LNCaP clone FGC (cell line): ENCODE data around the gene NR2F2.
A peak's percentile ranks its signal among the peaks of the same experiment; 100 is the strongest.

Source experiments
- DNase-seq: peaks from one replicate; pipeline ENCODE4 v3.0.0-alpha.2; 2011; ENCODE audit warnings: low read depth
- H3K4me3 ChIP-seq: 2 replicates; pipeline ENCODE4 v1.5.1; 2011; ENCODE audit warnings: mild to moderate bottlenecking, low read depth, low read length, control low read depth
- TF ChIP-seq, protein P1 (sequence below): IDR thresholded peaks from 2 replicates; pipeline ENCODE4 v1.5.1; 2012; ENCODE audit warnings: mild to moderate bottlenecking; ENCODE audit not compliant: control insufficient read depth, insufficient read depth; ENCODE audit errors: extremely low read depth

Gene NR2F2

DNA sequence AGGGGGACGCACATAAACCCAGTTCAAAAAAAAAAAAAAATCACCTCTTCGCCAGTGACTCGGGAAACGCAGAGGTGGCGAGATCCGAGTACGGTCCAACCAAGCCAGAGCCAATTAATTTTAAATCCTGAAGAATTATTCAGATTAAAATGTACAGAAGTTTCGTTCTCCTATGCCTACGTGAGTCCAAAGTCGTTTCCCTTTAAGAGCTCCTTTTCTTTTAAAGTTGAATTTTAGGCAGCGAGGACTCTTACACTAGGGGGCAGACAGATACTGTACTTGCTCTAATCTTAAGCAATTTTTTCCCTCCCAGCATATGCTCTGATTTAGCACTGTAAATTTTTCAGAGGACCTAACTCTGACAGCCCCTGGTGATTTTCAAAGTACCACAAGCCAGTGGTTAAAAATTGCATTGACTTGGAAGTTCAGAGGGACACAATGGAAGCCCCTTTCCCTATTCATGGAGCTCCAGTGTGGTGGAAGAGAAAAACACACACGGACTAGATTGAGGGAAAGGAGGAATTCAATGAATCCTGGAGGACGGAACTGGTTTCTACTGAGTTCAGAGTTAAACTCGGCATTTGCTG, 3.3 kb upstream of the NR2F2 start:
- peak; percentile 74 for DNase-seq
- peak overlapping the region; percentile 73 for H3K4me3 ChIP-seq
- TF ChIP-seq, protein P1, sequence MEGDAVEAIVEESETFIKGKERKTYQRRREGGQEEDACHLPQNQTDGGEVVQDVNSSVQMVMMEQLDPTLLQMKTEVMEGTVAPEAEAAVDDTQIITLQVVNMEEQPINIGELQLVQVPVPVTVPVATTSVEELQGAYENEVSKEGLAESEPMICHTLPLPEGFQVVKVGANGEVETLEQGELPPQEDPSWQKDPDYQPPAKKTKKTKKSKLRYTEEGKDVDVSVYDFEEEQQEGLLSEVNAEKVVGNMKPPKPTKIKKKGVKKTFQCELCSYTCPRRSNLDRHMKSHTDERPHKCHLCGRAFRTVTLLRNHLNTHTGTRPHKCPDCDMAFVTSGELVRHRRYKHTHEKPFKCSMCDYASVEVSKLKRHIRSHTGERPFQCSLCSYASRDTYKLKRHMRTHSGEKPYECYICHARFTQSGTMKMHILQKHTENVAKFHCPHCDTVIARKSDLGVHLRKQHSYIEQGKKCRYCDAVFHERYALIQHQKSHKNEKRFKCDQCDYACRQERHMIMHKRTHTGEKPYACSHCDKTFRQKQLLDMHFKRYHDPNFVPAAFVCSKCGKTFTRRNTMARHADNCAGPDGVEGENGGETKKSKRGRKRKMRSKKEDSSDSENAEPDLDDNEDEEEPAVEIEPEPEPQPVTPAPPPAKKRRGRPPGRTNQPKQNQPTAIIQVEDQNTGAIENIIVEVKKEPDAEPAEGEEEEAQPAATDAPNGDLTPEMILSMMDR = peak; percentile 72

DNA sequence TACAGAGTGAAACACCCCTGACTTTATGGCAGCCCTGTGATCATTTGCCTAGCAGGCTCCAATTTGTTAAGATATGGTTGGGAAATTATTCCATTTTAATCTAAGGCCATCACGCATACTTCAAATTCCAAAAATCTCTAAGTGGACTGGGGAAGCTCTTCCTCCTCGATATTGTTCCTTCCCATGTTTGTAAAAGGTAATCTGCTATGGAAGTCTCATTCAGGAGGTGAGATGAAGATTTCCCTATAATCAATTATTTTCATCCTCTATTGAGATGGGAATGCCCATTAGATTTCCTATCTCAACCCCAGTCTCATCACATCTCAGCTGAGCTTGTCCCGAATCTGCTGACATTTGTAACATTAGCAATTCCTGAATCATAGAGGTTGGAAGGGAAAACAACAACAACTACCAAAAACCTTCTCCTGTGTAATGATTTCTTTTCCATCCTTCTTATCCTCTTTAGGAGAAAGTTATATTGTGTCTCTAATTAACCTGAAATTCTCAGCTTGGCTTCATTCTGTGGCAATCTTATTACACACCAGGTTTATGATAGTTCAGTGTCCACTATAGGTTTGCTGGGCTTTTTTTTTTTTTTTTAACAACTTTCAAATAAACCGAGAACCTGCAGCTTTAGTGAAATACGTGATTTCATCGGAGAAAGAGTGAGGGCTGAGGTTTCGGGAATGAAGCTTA, 2.2 kb upstream of the NR2F2 start:
- no peak overlapping the region for H3K4me3 ChIP-seq
- TF ChIP-seq, protein P1 = no peak
- DNase-seq = no peak

DNA sequence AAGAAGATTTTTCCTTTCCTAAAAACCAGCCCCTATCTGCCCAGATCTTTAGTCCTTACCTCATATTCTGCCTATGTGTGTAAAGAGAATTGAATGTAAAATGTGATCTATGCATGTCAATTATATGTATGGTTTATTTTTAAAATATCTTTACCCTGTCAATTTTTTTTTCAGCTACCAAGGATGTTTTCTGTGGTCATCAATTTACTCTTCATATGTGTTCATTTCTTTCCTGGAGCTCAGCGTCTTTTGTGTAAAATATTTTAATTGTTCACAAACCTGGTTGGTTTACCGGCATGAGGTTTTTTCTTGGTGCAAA, 1.7 kb upstream of the NR2F2 start:
- TF ChIP-seq, protein P1 = no peak
- DNase-seq = no peak
- H3K4me3 ChIP-seq = no peak overlapping the region

DNA sequence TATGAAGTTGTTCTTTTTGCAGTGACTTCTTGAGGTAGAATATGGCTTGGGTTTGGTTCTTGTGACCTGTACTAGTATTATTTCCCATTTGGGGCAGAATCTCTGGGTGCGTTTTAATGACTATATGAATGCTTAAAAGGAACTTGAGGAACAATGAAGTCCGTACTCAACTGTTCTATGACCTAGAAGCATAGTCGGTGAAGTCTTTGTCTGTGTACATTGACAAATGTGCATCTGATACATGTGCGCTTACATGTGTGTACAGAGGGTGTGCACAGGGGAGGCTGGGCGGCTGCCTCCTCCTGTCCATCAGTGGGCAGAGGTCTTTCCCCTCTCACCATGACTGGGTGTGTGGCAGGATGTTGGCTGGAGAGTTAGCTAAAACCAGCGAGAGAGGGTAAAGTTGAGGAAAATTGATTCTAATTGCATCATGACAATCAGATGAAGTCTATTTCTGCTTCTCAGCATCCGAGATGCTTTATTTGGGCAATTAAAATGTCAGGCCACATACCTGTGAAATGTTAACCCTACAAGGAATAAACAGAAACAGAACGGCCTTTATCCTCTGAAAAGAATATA, 1.0 kb upstream of the NR2F2 start:
- H3K4me3 ChIP-seq = peak overlapping the region; percentile 56
- DNase-seq = no peak
- TF ChIP-seq, protein P1 = no peak

DNA sequence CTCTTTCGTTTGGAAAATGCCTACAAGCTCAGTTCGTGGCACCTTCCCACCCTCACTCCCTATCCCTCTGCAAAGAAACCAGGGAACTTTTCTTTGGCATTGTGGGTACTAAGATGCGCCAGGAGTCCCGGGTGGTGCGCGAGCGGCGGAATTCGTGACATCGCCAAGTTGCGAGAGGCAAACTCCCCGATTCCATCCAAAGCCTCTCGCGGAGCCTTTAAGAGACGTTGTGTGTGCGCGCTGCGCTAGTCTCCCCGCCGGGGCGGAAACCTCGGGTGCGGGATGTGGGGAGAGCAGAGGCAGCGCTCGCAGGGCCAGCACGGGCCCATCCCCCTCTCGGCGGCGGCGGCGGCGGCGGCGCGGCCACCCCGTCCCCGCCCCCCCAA, 443 bp upstream of the NR2F2 start:
- H3K4me3 ChIP-seq = peak overlapping the region; percentile 56
- no peak for DNase-seq
- TF ChIP-seq, protein P1 = no peak

DNA sequence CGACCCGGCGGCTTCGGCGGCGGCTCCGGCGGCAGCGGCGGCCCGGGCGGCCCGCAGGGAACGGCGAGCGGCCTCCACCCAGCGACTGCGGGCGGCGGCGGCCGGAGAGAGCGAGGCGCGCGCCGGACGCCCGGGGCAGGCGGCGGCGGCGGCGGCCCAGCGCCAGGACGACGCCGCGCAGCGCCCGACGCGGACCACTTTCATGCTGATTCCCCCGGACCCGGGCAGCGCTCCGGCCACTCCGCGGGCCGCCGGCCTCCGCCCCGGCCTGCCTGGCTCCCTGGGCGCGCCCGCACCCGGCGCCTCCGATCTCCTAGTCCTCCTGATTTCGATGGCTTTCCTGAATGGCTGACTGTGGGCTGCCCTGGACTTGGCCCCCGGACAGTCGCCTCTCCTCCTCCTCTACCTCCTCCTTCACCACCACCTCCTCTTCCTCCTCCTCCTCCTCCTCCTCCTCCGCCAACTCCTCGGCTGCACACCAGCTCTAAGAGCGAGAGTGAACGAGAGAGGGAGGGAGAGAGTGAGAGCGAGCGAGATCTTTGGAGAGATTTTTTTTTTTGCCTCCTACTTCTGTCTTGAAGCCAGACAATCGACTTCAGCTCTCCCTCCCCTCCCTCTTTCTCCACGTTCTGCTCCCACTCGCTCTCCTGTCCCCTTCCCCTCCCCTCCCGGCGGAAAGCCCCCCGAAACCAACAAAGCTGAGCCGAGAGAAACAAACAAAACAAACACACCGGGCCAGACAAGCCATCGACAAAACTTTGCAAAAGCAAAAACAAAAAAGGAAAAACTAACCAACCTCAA, 844 bp downstream of the NR2F2 start:
- peak overlapping the region; percentile 84 for H3K4me3 ChIP-seq
- TF ChIP-seq, protein P1 = no peak
- DNase-seq = no peak
